Measurements from ENCODE around the gene TYW3.
A peak's percentile ranks its signal among the peaks of the same experiment; 100 is the strongest.
"Not testable (repeated sequence)": the region's sequence is repeated elsewhere in the genome, so short reads cannot be mapped to it uniquely, and the experiment has no call there.

Gene TYW3

GRCh38 chr1:74731399-74732052, 1.4 kb upstream of the TYW3 start:
- no peak for DNase-seq

GRCh38 chr1:74732071-74732946, 643 bp upstream of the TYW3 start:
- not testable (repeated sequence) for DNase-seq

- peak; percentile 82 for DNase-seq
Measured at GRCh38 chr1:74733604-74734484, 892 bp downstream of the TYW3 start.

- DNase-seq: no peak
Measured at GRCh38 chr1:74737333-74737732, 4.4 kb downstream of the TYW3 start.

GRCh38 chr1:74740307-74740980, 7.5 kb downstream of the TYW3 start:
- DNase-seq: not testable (repeated sequence)

- not testable (repeated sequence) for DNase-seq
Measured at GRCh38 chr1:74745247-74745646, 12.3 kb downstream of the TYW3 start.

GRCh38 chr1:74748960-74749359, 16.0 kb downstream of the TYW3 start:
- no peak for DNase-seq

GRCh38 chr1:74753104-74753503, 20.2 kb downstream of the TYW3 start:
- no peak for DNase-seq

GRCh38 chr1:74755475-74755874, 22.5 kb downstream of the TYW3 start:
- DNase-seq: no peak

- DNase-seq: not testable (repeated sequence)
Measured at GRCh38 chr1:74756650-74757049, 23.7 kb downstream of the TYW3 start.

GRCh38 chr1:74763807-74764206, 30.9 kb downstream of the TYW3 start:
- no peak for DNase-seq

GRCh38 chr1:74766579-74766978, 33.6 kb downstream of the TYW3 start:
- no peak for DNase-seq

GRCh38 chr1:74767490-74767889, 34.5 kb downstream of the TYW3 start:
- DNase-seq: peak; percentile 6

GRCh38 chr1:74771913-74772515, 39.1 kb downstream of the TYW3 start:
- peak; percentile 33 for DNase-seq

- peak; percentile 6 for DNase-seq
Measured at GRCh38 chr1:74772945-74773344, 40.0 kb downstream of the TYW3 start.

GRCh38 chr1:74773582-74773981, 40.6 kb downstream of the TYW3 start:
- DNase-seq: no peak

- DNase-seq: no peak
Measured at GRCh38 chr1:74775735-74776134, 42.8 kb downstream of the TYW3 start.

GRCh38 chr1:74777525-74777924, 44.6 kb downstream of the TYW3 start:
- no peak for DNase-seq

- no peak for DNase-seq
Measured at GRCh38 chr1:74779750-74780149, 46.8 kb downstream of the TYW3 start.

- no peak for DNase-seq
Measured at GRCh38 chr1:74780594-74780993, 47.6 kb downstream of the TYW3 start.

- DNase-seq: no peak
Measured at GRCh38 chr1:74785944-74786343, 53.0 kb downstream of the TYW3 start.

- no peak for DNase-seq
Measured at GRCh38 chr1:74790453-74790852, 57.5 kb downstream of the TYW3 start.

Measured in MV-4-11 (cell line).